WTC11 (cell line): ENCODE results near the gene CRYGS.
"Not testable (repeated sequence)": the region's sequence is repeated elsewhere in the genome, so short reads cannot be mapped to it uniquely, and the experiment has no call there.

Experiments used
- CTCF ChIP-seq: fragments of 200-600 bp; IDR thresholded peaks from 2 replicates; pipeline ENCODE4 v1.8.0; 2022; ENCODE audit warnings: antibody characterized with exemption
- KAT7 ChIP-seq: sonication (generic); formaldehyde crosslinking; IDR thresholded peaks from 2 replicates; pipeline ENCODE4 v1.8.1; 2023; ENCODE audit warnings: missing genetic modification reagents, mild to moderate bottlenecking, borderline replicate concordance
- NR3C1 ChIP-seq: sonication (generic); formaldehyde crosslinking; conservative IDR thresholded peaks from 2 replicates; pipeline ENCODE4 v1.8.1; 2023; ENCODE audit warnings: low read depth, mild to moderate bottlenecking, missing genetic modification reagents

DNA sequence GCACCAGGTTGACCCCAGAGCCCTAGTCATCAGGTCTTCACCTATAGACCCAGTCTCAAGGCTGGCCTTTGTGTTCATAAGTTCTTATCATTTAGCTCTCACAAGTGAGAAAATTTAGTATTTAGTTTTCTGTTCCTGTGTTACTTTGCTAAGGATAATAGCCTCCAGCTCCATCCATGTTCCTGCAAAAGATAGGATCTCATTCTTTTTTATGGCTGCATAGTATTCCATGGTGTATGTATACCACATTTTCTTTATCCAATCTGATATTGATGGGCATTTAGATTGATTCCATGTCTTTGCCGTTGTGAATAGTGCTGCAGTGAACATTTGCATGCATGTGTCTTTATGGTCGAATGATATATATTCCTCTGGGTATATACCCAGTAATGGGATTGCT lies 46.2 kb downstream of the CRYGS start:
- TF ChIP-seq KAT7 (CRISPR knock-in tag); NR3C1 (CRISPR knock-in tag); CTCF: not testable (repeated sequence)
